H1 (cell line): ENCODE results near the gene TINCR.

Experiments used
- SIN3A ChIP-seq, 2 experiments: IDR thresholded peaks in 1 of 2; conservative IDR thresholded peaks in 1 of 2; 2 replicates each; pipeline ENCODE4 v1.6.1; 2011 to 2012; ENCODE audit warnings: low read length in 2 of 2, improper control_type of control experiment in 1 of 2, low read depth in 1 of 2, mild to moderate bottlenecking in 1 of 2
- SP1 ChIP-seq: IDR thresholded peaks from 2 replicates; pipeline ENCODE4 v1.6.1; 2011; ENCODE audit warnings: low read depth, low read length

DNA sequence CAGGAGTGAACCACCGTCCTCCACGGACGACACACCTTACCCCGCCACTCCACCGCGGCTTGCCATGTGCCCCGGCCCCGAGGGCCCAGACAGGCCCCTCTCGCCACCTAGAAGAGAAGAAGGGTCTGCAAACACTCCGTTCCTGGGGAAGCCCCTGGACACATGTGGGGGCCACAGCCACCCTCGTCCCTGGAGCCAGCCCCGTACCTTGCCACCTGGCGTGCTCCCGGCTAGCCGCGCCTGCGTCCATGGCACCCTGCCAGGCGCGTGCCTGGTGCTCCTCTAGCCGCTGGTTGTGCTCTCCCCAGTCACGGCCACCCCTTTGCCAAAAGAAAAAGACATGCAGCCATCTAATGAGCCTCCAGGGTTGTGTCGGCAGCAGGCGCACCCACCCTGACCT lies 19.9 kb upstream of the TINCR start:
- no peak for TF ChIP-seq SIN3A (conservative IDR thresholded peaks at IDR 0.05 in 1 of 2, IDR thresholded peaks at IDR 0.05 in 1 of 2; ENCODE audit: low read depth in 1 of 2, low read length in 2 of 2)
- no peak for TF ChIP-seq SP1
